GM12878 (cell line): ENCODE data around the gene MAP4K4. TPM values are rescaled to one million over a fixed set of nuclear protein-coding genes. Genes with fewer than 3 reads are reported as not detected.
A peak's percentile ranks its signal among the peaks of the same experiment; 100 is the strongest.

Experiments
- ATAC-seq: fragments of 200-7000 bp; cut with Tn5 transposase; 3 replicates; pipeline ENCODE4 v1.9.1; 2020; ENCODE audit warnings: mild to moderate bottlenecking, moderate library complexity
- BruUV-seq: library from RNA; stranded (reverse); fragments of 400-500 nt; replicated peaks from 2 replicates; lab custom pipeline; 2021; lab: Mats Ljungman, UMichigan
- CTCF ChIA-PET: fragments of 300-600 bp; sonication (Branson Sonifier 250); formaldehyde crosslinking; extraction: SDS; loops from one replicate; lab custom pipeline; 2021; ENCODE audit warnings: inconsistent platforms; lab: Yijun Ruan, JAX
- POLR2A ChIA-PET: fragments of 350-600 bp; formaldehyde crosslinking; extraction: SDS; loops from one replicate; lab custom pipeline; 2021; ENCODE audit warnings: inconsistent platforms; lab: Charles Lee
- RAD21 ChIA-PET: fragments of 300-600 bp; sonication (Branson Sonifier 250); formaldehyde crosslinking; loops from one replicate; lab custom pipeline; 2023; ENCODE audit warnings: antibody characterized with exemption; ENCODE audit not compliant: unreplicated experiment; lab: Charles Lee
- SMC1A ChIA-PET: fragments of 300-600 bp; sonication (Branson Sonifier 250); formaldehyde crosslinking; loops from one replicate; lab custom pipeline; 2023; ENCODE audit not compliant: unreplicated experiment, uncharacterized antibody; lab: Charles Lee
- DNase-seq: peaks from one replicate; pipeline ENCODE4 v3.0.0-alpha.2; 2011; ENCODE audit warnings: low read depth, low spot score
- FAIRE-seq: peaks from 3 replicates; lab custom pipeline; 2011; peaks lifted over from hg19 to GRCh38; lab: Jason Lieb, UNC
- H2AFZ ChIP-seq: 2 replicates; pipeline ENCODE4 v1.6.0; 2011; ENCODE audit warnings: low read depth, low read length, control low read depth; ENCODE audit not compliant: control insufficient read depth
- H3K27ac ChIP-seq: 2 replicates; pipeline ENCODE4 v1.5.1; 2011; ENCODE audit warnings: control low read depth; ENCODE audit not compliant: control insufficient read depth, insufficient read depth
- H3K27me3 ChIP-seq, 2 experiments: replicated peaks in 1 of 2; 2 replicates each; pipeline versions ENCODE4 v1.6.0 to v1.6.1; 2011; ENCODE audit warnings: low read length in 1 of 2; ENCODE audit not compliant: control insufficient read depth in 2 of 2, insufficient read depth in 2 of 2
- H3K36me3 ChIP-seq, 2 experiments: 2 replicates each; pipeline ENCODE4 v1.5.1; 2011; ENCODE audit warnings: low read length in 1 of 2; ENCODE audit not compliant: control insufficient read depth in 2 of 2, insufficient read depth in 2 of 2
- H3K4me1 ChIP-seq: 2 replicates; pipeline ENCODE4 v1.6.1; 2011; ENCODE audit warnings: mild to moderate bottlenecking, low read length, moderate library complexity, mixed read lengths; ENCODE audit not compliant: control insufficient read depth, insufficient read depth
- H3K4me2 ChIP-seq: 2 replicates; pipeline ENCODE4 v1.6.0; 2011; ENCODE audit warnings: control low read depth; ENCODE audit not compliant: control insufficient read depth, insufficient read depth
- H3K4me3 ChIP-seq: fragments of 200-600 bp; sonication (generic); 2 replicates; pipeline ENCODE4 v1.5.1; 2016
- H3K79me2 ChIP-seq: 2 replicates; pipeline ENCODE4 v1.6.0; 2011; ENCODE audit warnings: low read length; ENCODE audit not compliant: control insufficient read depth, insufficient read depth
- H3K9ac ChIP-seq: 2 replicates; pipeline ENCODE4 v1.8.0; 2011; ENCODE audit warnings: low read length, control low read depth, mixed read lengths; ENCODE audit not compliant: control insufficient read depth, insufficient read depth
- H3K9me3 ChIP-seq: replicated peaks from 3 replicates; pipeline ENCODE4 v1.5.1; 2011; ENCODE audit warnings: mild to moderate bottlenecking, low read length; ENCODE audit not compliant: control insufficient read depth, insufficient read depth
- H4K20me1 ChIP-seq: 2 replicates; pipeline ENCODE4 v1.6.0; 2011; ENCODE audit not compliant: control insufficient read depth, insufficient read depth
- CTCF ChIP-seq, 3 experiments: IDR thresholded peaks in 2 of 3; conservative IDR thresholded peaks in 1 of 3; 2 replicates each; pipeline ENCODE4 v1.5.1; 2011; ENCODE audit warnings: low read depth in 3 of 3, low read length in 3 of 3, mild to moderate bottlenecking in 3 of 3, control low read depth in 2 of 3, moderate library complexity in 2 of 3, inconsistent platforms in 1 of 3, mixed read lengths in 1 of 3; ENCODE audit not compliant: control insufficient read depth in 2 of 3, insufficient read depth in 1 of 3; ENCODE audit errors: extremely low read depth in 1 of 3
- EED ChIP-seq: sonication (generic); IDR thresholded peaks from 2 replicates; pipeline ENCODE4 v1.6.1; 2016; ENCODE audit warnings: antibody characterized with exemption, low read depth
- NRF1 ChIP-seq: conservative IDR thresholded peaks from 2 replicates; pipeline ENCODE4 v1.6.1; 2011; ENCODE audit warnings: mild to moderate bottlenecking, low read depth, low read length, improper control_type of control experiment
- RAD21 ChIP-seq: IDR thresholded peaks from 2 replicates; pipeline ENCODE4 v1.6.1; 2011; ENCODE audit warnings: mild to moderate bottlenecking, low read depth, low read length, moderate library complexity; ENCODE audit not compliant: insufficient read depth
- SMAD5 ChIP-seq: IDR thresholded peaks from 2 replicates; pipeline ENCODE4 v1.6.1; 2016; ENCODE audit warnings: antibody characterized with exemption, low read depth
- SMC3 ChIP-seq: IDR thresholded peaks from 2 replicates; pipeline ENCODE4 v1.6.1; 2011; ENCODE audit warnings: low read length, improper control_type of control experiment, borderline replicate concordance
- WGBS: methylation state at CpG from one replicate; pipeline ENCODE4 v1.1.6; 2016; ENCODE audit warnings: low lambda C conversion rate; ENCODE audit not compliant: insufficient replicate concordance, insufficient coverage; ENCODE audit errors: missing lambda C conversion rate; 5-methylcytosine and 5-hydroxymethylcytosine counted together
- in situ Hi-C: fragments of 300-500 bp; cut with MboI; formaldehyde crosslinking; loops from 9 replicates; pipeline ENCODE4 v1.14.3; 2018; ENCODE audit warnings: mixed read lengths
- intact Hi-C: fragments of 100-400 bp; cut with micrococcal nuclease; formaldehyde crosslinking; loops from one replicate; pipeline ENCODE4 v1.14.2; 2022; ENCODE audit not compliant: unreplicated experiment
- polyA plus RNA-seq, 11 experiments: library from polyadenylated mRNA; depleted of rRNA in 4 of 11; unstranded in 6 of 11; stranded (reverse) in 5 of 11; fragments of >200 nt; fragmentation: Nextera tagmentation in 4 of 11; fragmentation: Illumina TruSeq in 1 of 11; extraction: Ambion mirVana in 4 of 11; extraction: Trizol in 1 of 11; gene quantifications; 1 replicate in 1 of 11; 2 replicates in 10 of 11; pipeline versions ENCODE4 v1.2.1 to v1.2.3, GENCODE V29; 2011 to 2016; ENCODE audit warnings: inconsistent platforms in 2 of 11, missing spikeins in 2 of 11, low read depth in 1 of 11
- total RNA-seq, 4 experiments: library from RNA; depleted of rRNA in 3 of 4; stranded (reverse); fragments of >200 nt in 3 of 4; fragmentation: Illumina TruSeq in 1 of 4; extraction: Trizol in 1 of 4; gene quantifications; 2 replicates each; pipeline versions ENCODE4 v1.2.1 to v1.2.3, GENCODE V29; 2013 to 2021

MAP4K4 gene
- total and polyA plus RNA-seq, 10 of the 15 experiments (the other 5 are each of a cell fraction or from before 2014, with no cell fraction given): 1.9 to 50.4 (median 9.7) TPM

DNA sequence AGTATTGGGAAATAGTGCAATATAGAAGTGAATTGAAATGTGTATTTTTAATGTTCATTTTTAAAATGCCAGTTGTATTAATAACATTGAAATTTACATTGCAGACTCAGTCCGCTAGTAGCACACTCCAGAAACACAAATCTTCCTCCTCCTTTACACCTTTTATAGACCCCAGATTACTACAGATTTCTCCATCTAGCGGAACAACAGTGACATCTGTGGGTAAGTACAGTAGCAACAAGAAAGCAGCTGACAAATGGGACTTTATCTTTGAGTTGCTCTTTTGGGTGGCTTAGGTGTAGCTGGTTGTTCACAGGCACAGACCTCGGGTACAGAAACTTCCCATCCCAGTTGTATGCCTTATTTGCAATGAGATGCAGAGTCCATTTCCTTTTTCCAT, 176.0 kb downstream of the MAP4K4 start:
- FAIRE-seq (no peak), DNase-seq (no peak), ATAC-seq (peak; percentile 55; the same call in 2 of the 3 replicates)
- no peaks in the 10 kb centered on the region for H3K79me2 ChIP-seq
- no peaks in the 10 kb centered on the region for H3K9me3 ChIP-seq
- H3K27me3 ChIP-seq: no peaks in the 10 kb centered on the region
- no peak overlapping the region for H3K4me3 ChIP-seq
- H2AFZ ChIP-seq: no peak overlapping the region
- in situ Hi-C loops: no loop called here
- ChIA-PET SMC1A (interaction anchor here (0.9 to 2.0 kb wide), 9 partner anchors 11 to 524 kb away, joined by 3 to 7 read pairs (median 5); no protein-coding TSS in a partner anchor), CTCF (interaction anchor here (0.6 to 2.7 kb wide), 22 partner anchors 8 to 577 kb away, joined by 3 to 20 read pairs (median 4); partner anchors contain the start of gene IL18R1), POLR2A (no interaction called here), RAD21 (interaction anchor here (0.9 to 1.5 kb wide), 9 partner anchors 10 to 455 kb away, joined by 3 to 10 read pairs (median 5); no protein-coding TSS in a partner anchor)
- intact Hi-C loops: loop anchor here (10.0 kb wide), 2 partner anchors 459 to 529 kb away; no protein-coding TSS in a partner anchor
- H3K9ac ChIP-seq: no peak overlapping the region
- H3K4me2 ChIP-seq: no peak overlapping the region
- H4K20me1 ChIP-seq: no peaks in the 10 kb centered on the region
- no TSS peak for BruUV-seq
- TF ChIP-seq EED (no peak), RAD21 (peak; percentile 66), SMC3 (peak; percentile 20; the same call in 1 of the 2 replicates), NRF1 (no peak), CTCF (IDR thresholded peaks at IDR 0.05 in 2 of 3, conservative IDR thresholded peaks at IDR 0.05 in 1 of 3; ENCODE audit: control insufficient read depth in 2 of 3, extremely low read depth in 1 of 3, insufficient read depth in 1 of 3, low read depth in 3 of 3, low read length in 3 of 3) (peak; percentile 11 to 48 (median 29); a peak in 3 of 6 replicates), SMAD5 (no peak)
- H3K27ac ChIP-seq: no peak overlapping the region
- no peaks in the 10 kb centered on the region for H3K4me1 ChIP-seq
- H3K36me3 ChIP-seq: peaks cover 0 to 2% of the 10 kb centered on the region in 2 experiments; a peak in 2 of 4 replicates
- 58% methylated on average over 3 of the region's 3 CpGs for WGBS
